ENCODE data around the gene FOCAD. TPM values are rescaled to one million over a fixed set of nuclear protein-coding genes. Genes with fewer than 3 reads are reported as not detected.

Gene FOCAD
- total and polyA plus RNA-seq, 2 donors (not counting 1 experiment from before 2014, with no cell fraction given) = 4.0 to 10.1 TPM

DNA sequence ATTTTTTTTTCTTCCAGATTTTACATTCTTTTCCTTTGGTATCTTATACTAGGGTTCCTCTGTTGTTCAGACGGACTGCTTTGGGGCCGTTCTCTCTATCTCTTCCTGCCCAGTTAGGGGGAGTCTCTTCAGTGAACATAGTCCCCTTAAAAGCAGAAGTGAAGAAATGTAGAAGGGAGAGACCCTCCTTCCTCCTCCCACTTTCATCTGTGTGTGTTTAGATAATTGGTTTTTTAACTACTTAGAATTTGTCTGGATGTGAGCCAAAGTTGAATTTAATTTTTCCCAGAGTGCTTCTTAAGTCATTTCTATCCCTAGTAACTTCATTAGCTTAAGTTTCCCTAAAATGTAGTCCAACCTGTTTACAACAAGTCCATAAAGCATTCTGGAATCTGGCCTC, 179.9 kb downstream of the FOCAD start:
- intact Hi-C loops (cut with micrococcal nuclease) = no loop called here
- Histone ChIP-seq H3K4me2 (replicated peaks; ENCODE audit: low read depth, low read length, poor library complexity, severe bottlenecking) (no peak overlapping the region), H3K36me3 (replicated peaks in 1 of 2; ENCODE audit: control extremely low read depth in 1 of 2, control insufficient read depth in 1 of 2, extremely low read depth in 1 of 2, insufficient read depth in 2 of 2, low read length in 1 of 2) (no peaks in the 10 kb centered on the region), H3K9ac (ENCODE audit: low read length) (no peak overlapping the region), H4K20me1 (ENCODE audit: control insufficient read depth, insufficient read depth, low read length, poor library complexity, severe bottlenecking) (no peaks in the 10 kb centered on the region), H3K4me1 (ENCODE audit: control insufficient read depth in 2 of 2, insufficient read depth in 2 of 2, low read length in 2 of 2) (no peaks in the 10 kb centered on the region), H3K27ac (ENCODE audit: low read length in 2 of 2) (no peak overlapping the region), H3K4me3 (ENCODE audit: control extremely low read depth in 1 of 5, extremely low read depth in 1 of 5, insufficient read depth in 1 of 5, low read depth in 2 of 5, low read length in 4 of 5) (no peak overlapping the region), H3K9me3 (ENCODE audit: control extremely low read depth in 1 of 3, control insufficient read depth in 2 of 3, insufficient read depth in 1 of 3, low read length in 2 of 3) (no peaks in the 10 kb centered on the region), H3K79me2 (ENCODE audit: control insufficient read depth, insufficient read depth, low read length) (no peaks in the 10 kb centered on the region), H2AFZ (ENCODE audit: insufficient read depth, low read depth, low read length, poor library complexity, severe bottlenecking) (no peak overlapping the region), H3K27me3 (replicated peaks in 1 of 4; ENCODE audit: control extremely low read depth in 1 of 4, control insufficient read depth in 3 of 4, insufficient read depth in 4 of 4, low read length in 3 of 4) (no peaks in the 10 kb centered on the region)
- peaks cover 5% of the 10 kb centered on the region for H3K4me1 Mint-ChIP-seq
- POLR2A ChIA-PET = no interaction called here
- TF ChIP-seq CTCF (IDR thresholded peaks at IDR 0.05) (no peak), EZH2 (IDR thresholded peaks at IDR 0.05; ENCODE audit: borderline replicate concordance, insufficient read depth, low read depth, low read length, poor library complexity, severe bottlenecking) (no peak)
- H3K9me3 Mint-ChIP-seq (ENCODE audit: insufficient read depth) = no peaks in the 10 kb centered on the region
- H3K27me3 Mint-ChIP-seq = no peaks in the 10 kb centered on the region
- CTCF ChIA-PET = no interaction called here
- DNase-seq (no peak), ATAC-seq (ENCODE audit: low read depth) (no peak)
- no CpG with 5 or more reads among the region's 2 CpGs for WGBS (ENCODE audit: insufficient coverage)
- no peak overlapping the region for H3K27ac Mint-ChIP-seq
- H3K4me3 Mint-ChIP-seq = no peak overlapping the region

DNA sequence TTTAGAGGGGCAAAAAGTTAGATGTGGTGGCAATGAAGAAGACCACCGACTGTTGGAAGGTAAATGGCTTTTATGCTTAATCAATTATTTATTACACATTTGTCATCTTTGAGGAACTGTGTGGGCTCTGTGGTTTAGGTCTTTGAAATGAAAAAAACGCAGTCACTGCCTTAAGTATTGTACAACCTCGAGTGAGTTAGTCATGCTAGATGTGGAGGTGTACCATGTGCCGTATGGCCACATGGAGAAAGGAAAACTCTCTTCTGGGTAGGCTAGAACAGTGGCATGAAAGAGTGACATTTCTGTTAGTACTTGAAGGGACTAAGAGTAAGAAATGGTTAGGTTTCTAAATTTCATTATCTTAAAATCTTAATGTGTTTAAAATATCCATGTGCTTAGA, 181.3 kb downstream of the FOCAD start:
- Histone ChIP-seq H3K4me3 (ENCODE audit: control extremely low read depth in 1 of 5, extremely low read depth in 1 of 5, insufficient read depth in 1 of 5, low read depth in 2 of 5, low read length in 4 of 5) (no peak overlapping the region), H4K20me1 (ENCODE audit: control insufficient read depth, insufficient read depth, low read length, poor library complexity, severe bottlenecking) (no peaks in the 10 kb centered on the region), H3K9ac (ENCODE audit: low read length) (no peak overlapping the region), H3K4me1 (ENCODE audit: control insufficient read depth in 2 of 2, insufficient read depth in 2 of 2, low read length in 2 of 2) (no peaks in the 10 kb centered on the region), H3K36me3 (replicated peaks in 1 of 2; ENCODE audit: control extremely low read depth in 1 of 2, control insufficient read depth in 1 of 2, extremely low read depth in 1 of 2, insufficient read depth in 2 of 2, low read length in 1 of 2) (no peaks in the 10 kb centered on the region), H3K27ac (ENCODE audit: low read length in 2 of 2) (no peak overlapping the region), H3K9me3 (ENCODE audit: control extremely low read depth in 1 of 3, control insufficient read depth in 2 of 3, insufficient read depth in 1 of 3, low read length in 2 of 3) (no peaks in the 10 kb centered on the region), H3K4me2 (replicated peaks; ENCODE audit: low read depth, low read length, poor library complexity, severe bottlenecking) (no peak overlapping the region), H3K27me3 (replicated peaks in 1 of 4; ENCODE audit: control extremely low read depth in 1 of 4, control insufficient read depth in 3 of 4, insufficient read depth in 4 of 4, low read length in 3 of 4) (no peaks in the 10 kb centered on the region), H2AFZ (ENCODE audit: insufficient read depth, low read depth, low read length, poor library complexity, severe bottlenecking) (no peak overlapping the region), H3K79me2 (ENCODE audit: control insufficient read depth, insufficient read depth, low read length) (no peaks in the 10 kb centered on the region)
- DNase-seq (no peak), ATAC-seq (ENCODE audit: low read depth) (no peak)
- H3K27ac Mint-ChIP-seq = no peak overlapping the region
- H3K4me3 Mint-ChIP-seq = no peak overlapping the region
- POLR2A ChIA-PET = no interaction called here
- 46% methylated on average over 3 of the region's 4 CpGs for WGBS (ENCODE audit: insufficient coverage)
- intact Hi-C loops (cut with micrococcal nuclease) = no loop called here
- no peaks in the 10 kb centered on the region for H3K9me3 Mint-ChIP-seq (ENCODE audit: insufficient read depth)
- H3K4me1 Mint-ChIP-seq = peaks cover 5% of the 10 kb centered on the region
- H3K27me3 Mint-ChIP-seq = no peaks in the 10 kb centered on the region
- CTCF ChIA-PET = no interaction called here
- TF ChIP-seq EZH2 (IDR thresholded peaks at IDR 0.05; ENCODE audit: borderline replicate concordance, insufficient read depth, low read depth, low read length, poor library complexity, severe bottlenecking) (no peak), CTCF (IDR thresholded peaks at IDR 0.05) (no peak)
